Activated T-helper 1 cell treated with anti-CD3 and anti-CD28 coated beads, Interleukin-12 subunit alpha, Interleukin-12 subunit beta, Interleukin-2, Interleukin-4 antibody, amounts not matched to agents 30 ng/mL and 10 ng/mL and 1 ng/mL, durations not matched to agents 14 hours and 24 hours and 36 hours (primary cell): ENCODE measurements around the gene KASH5. TPM values are rescaled to one million over a fixed set of nuclear protein-coding genes. Genes with fewer than 3 reads are reported as not detected.
A peak's percentile ranks its signal among the peaks of the same experiment; 100 is the strongest.

ENCODE experiments used
- DNase-seq: peaks from one replicate; pipeline ENCODE4 v3.0.0; 2021; ENCODE audit warnings: low spot score
- H3K27ac Mint-ChIP-seq: one replicate; pipeline ENCODE4 v1.8.0; 2021; ENCODE audit warnings: mild to moderate bottlenecking, mixed read lengths
- H3K27me3 Mint-ChIP-seq: one replicate; pipeline ENCODE4 v1.8.0; 2022; ENCODE audit warnings: mild to moderate bottlenecking, moderate library complexity, mixed read lengths; ENCODE audit not compliant: insufficient read depth
- H3K36me3 Mint-ChIP-seq: one replicate; pipeline ENCODE4 v1.8.0; 2021; ENCODE audit warnings: low read depth, mixed read lengths
- H3K4me1 Mint-ChIP-seq: one replicate; pipeline ENCODE4 v1.8.0; 2021; ENCODE audit warnings: low read depth, mixed read lengths
- H3K4me3 Mint-ChIP-seq: one replicate; pipeline ENCODE4 v1.8.0; 2021; ENCODE audit warnings: mild to moderate bottlenecking, moderate library complexity, mixed read lengths
- H3K9me3 Mint-ChIP-seq: one replicate; pipeline ENCODE4 v1.8.0; 2021; ENCODE audit warnings: mixed read lengths
- intact Hi-C: fragments of 100-400 bp; cut with micrococcal nuclease; formaldehyde crosslinking; loops from one replicate; pipeline ENCODE4 v1.15.1; 2024
- total RNA-seq: library from RNA; stranded (reverse); gene quantifications from 2 replicates; pipeline ENCODE4 v1.2.3, GENCODE V29; 2022

The KASH5 gene, protein sequence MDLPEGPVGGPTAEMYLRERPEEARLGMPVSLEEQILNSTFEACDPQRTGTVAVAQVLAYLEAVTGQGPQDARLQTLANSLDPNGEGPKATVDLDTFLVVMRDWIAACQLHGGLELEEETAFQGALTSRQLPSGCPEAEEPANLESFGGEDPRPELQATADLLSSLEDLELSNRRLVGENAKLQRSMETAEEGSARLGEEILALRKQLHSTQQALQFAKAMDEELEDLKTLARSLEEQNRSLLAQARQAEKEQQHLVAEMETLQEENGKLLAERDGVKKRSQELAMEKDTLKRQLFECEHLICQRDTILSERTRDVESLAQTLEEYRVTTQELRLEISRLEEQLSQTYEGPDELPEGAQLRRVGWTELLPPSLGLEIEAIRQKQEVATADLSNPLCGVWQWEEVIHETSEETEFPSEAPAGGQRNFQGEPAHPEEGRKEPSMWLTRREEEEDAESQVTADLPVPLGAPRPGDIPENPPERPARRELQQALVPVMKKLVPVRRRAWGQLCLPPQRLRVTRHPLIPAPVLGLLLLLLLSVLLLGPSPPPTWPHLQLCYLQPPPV
- 0.15 TPM in 1 of 2 replicates, not detected in the other for total RNA-seq

DNA sequence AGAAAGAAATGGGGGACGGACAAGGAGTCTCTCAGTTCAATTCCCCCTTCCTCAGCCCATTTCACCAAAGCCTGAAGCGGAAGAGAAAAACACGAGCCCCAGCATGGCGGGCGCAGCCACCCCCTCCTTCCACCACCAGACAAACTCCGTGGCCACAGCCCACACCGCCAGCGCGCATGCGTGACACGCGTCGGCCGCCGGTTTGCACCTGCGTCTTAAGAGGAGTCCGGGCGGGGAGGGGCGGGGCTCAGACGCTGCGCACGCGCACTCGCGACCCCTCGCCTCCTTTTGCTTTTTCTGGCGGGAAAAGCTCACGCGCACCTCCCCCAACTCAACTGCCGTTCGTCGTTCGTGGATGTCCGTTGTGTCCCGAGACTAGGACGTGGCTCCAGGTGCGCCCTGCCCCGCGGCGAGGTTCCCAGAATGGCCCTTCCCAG lies at the start of gene KASH5:
Gene KASH5, plus strand, starts transcription at position 314 of the 437 bp plus-strand sequence. CDS start 2,635 bp downstream, outside the sequence.
- Mint-ChIP-seq H3K9me3 (peaks cover 4% of the 10 kb centered on the region), H3K4me3 (no peak within 1 kb of the TSS), H3K4me1 (peaks cover 12% of the 10 kb centered on the region), H3K27me3 (peaks cover 8% of the 10 kb centered on the region), H3K27ac (no peak within 1 kb of the TSS), H3K36me3 (no peaks in the 10 kb centered on the region)
- peak; percentile 62 for DNase-seq
- intact Hi-C loops: no loop called here

DNA sequence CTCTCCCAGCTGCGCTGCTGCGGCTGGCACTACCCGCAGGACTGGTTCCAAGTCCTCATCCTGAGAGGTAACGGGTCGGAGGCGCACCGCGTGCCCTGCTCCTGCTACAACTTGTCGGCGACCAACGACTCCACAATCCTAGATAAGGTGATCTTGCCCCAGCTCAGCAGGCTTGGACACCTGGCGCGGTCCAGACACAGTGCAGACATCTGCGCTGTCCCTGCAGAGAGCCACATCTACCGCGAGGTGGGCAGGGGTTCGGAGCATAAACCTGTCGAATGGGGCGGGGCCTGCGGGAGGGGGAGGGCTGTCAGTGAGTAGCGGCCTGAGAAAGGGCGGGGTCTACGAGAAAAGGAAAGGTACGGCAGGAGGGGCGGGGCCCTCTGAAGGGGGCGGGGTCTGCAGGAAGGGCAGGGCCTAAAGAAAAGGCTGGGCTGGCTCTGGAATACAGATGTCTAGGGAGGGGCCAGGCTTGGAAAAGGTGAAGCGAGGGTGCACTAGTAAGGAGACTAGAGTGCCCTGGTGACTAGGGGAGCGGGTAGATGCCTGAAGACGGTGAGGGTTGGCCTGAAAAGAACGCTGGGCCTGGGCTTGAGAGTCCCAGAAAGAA lies 49.3 kb upstream of the KASH5 start:
- H3K27ac Mint-ChIP-seq: no peak overlapping the region
- DNase-seq: no peak
- H3K27me3 Mint-ChIP-seq: no peaks in the 10 kb centered on the region
- peak overlapping the region; percentile 47 for H3K4me3 Mint-ChIP-seq
- no peaks in the 10 kb centered on the region for H3K9me3 Mint-ChIP-seq
- intact Hi-C loops: no loop called here
- peaks cover 25% of the 10 kb centered on the region for H3K36me3 Mint-ChIP-seq
- peaks cover 45% of the 10 kb centered on the region for H3K4me1 Mint-ChIP-seq

DNA sequence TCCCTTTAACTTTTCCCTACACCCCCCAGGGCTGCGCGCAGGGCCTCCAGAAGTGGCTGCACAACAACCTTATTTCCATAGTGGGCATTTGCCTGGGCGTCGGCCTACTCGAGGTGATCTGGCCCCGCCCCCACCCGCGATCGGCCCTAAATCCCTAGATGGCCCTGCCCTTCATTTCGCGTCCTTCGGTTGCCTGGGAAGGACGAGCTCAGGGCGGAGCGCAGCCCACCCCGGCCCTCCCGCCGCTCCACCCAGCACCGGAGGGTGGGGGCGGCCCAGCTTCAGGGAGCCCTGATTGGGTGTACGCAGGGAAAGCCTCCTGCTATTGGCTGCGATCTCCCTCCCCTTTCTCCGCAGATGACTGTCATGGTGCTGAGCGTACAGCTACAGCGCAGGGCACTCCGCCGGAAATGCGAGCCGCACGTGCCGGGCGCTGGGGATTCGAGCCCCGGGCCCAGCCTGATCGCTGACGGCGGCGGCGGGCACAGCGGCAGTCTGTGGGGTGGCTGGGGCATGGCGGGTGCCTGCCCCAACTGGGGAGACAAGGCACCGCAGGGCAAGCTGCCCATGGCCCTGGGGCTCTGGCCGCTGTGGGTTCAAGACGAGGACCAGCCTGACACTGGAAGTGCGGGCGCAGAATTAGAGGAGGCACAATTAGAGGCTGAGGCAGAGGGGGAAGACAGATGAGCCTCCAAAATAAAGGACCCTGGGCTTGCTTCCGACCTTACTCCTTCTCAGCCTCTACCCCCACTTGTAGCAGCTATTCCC lies 48.6 kb upstream of the KASH5 start:
- peaks cover 39% of the 10 kb centered on the region for H3K4me1 Mint-ChIP-seq
- no peaks in the 10 kb centered on the region for H3K9me3 Mint-ChIP-seq
- H3K36me3 Mint-ChIP-seq: peaks cover 25% of the 10 kb centered on the region
- intact Hi-C loops: no loop called here
- no peaks in the 10 kb centered on the region for H3K27me3 Mint-ChIP-seq
- DNase-seq: no peak
- H3K4me3 Mint-ChIP-seq: no peak overlapping the region
- H3K27ac Mint-ChIP-seq: no peak overlapping the region

DNA sequence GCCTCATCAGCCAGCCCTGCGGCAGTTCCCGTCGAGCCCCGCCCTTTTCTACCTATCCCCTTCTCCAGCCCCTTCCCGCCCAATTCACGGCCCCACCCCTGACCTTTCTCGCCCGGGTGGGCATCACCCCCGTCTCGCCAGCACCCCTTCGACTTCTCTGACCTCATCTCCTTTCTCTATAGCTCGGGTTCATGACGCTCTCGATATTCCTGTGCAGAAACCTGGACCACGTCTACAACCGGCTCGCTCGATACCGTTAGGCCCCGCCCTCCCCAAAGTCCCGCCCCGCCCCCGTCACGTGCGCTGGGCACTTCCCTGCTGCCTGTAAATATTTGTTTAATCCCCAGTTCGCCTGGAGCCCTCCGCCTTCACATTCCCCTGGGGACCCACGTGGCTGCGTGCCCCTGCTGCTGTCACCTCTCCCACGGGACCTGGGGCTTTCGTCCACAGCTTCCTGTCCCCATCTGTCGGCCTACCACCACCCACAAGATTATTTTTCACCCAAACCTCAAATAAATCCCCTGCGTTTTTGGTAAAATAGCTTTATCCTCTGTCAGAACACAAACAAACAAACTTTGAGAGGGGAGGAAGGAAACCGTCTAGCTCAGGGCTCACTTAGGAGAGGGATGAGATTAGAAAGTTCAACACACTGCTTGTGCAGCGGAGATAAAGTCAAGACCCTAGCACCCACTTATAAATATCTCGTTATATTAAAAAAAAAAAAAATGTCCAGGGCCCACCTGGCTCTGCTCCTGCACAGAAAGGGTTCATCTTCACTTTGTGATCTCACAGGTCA lies 47.8 kb upstream of the KASH5 start:
- intact Hi-C loops: no loop called here
- Mint-ChIP-seq H3K4me3 (no peak overlapping the region), H3K27me3 (no peaks in the 10 kb centered on the region), H3K4me1 (peaks cover 37% of the 10 kb centered on the region), H3K9me3 (no peaks in the 10 kb centered on the region), H3K27ac (no peak overlapping the region), H3K36me3 (peaks cover 29% of the 10 kb centered on the region)
- DNase-seq: no peak

DNA sequence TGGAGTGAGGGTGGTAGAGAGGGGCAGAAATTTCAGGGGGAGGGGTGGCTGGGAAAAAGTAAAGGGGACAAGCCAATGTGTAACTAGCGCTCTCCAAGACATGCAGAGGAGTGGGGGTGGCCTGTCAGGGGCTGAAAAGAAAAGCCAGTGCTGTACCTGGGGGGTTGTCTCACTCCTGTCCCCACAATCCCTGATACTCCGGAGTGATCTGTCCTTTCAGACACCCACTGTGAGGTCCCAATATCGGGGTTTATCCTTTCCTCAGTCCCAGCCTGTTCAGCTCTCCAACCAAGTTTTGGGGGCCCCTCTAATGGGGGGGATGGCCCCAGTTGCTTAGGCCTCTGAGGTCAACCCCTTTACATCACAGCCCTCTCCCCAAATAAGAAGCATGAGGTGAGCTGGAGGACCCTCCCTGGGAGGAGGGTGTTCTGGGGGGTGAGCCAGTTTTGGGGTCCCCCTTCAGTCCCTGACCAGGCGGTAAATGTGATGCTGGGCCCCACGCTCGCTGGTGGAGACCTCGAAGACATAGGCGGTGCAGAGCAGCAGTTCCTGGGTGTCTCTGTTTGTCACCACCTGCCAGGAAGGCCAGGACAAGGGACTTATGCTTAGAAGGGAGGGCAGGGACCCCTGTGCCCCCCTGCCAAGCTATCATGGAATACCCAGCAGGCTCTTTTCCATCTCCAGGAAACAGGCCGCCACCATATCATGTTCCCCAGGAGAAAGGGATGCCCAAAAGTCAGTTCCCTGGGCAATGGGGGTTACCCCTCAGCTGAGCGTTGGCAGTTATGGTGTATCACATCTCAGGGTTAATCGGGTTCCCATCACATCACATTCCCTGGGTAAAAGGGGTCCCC lies 47.0 kb upstream of the KASH5 start:
- DNase-seq: no peak
- intact Hi-C loops: no loop called here
- no peaks in the 10 kb centered on the region for H3K27me3 Mint-ChIP-seq
- peaks cover 28% of the 10 kb centered on the region for H3K4me1 Mint-ChIP-seq
- H3K36me3 Mint-ChIP-seq: peaks cover 29% of the 10 kb centered on the region
- H3K4me3 Mint-ChIP-seq: no peak overlapping the region
- no peaks in the 10 kb centered on the region for H3K9me3 Mint-ChIP-seq
- H3K27ac Mint-ChIP-seq: no peak overlapping the region

DNA sequence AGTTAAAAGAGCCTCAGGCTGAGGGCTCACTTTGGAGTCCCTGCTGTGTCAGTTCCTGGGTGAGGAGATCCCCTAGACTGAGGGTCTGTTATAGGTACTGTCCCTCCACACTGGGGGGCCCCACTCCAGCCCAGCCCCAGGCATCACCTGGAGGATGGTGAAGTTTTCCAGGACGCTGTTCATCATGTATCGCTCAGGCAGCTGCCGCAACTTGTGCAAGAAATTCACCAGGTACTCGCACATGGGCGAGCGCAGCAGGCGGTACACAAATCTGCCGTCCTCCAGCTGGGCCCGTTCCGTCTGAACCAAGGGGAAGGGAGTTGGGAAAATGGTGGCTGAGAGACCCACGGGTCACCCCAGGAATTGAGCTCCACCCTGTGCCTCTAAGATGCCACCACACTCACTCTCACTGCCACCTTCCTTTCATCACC lies 45.7 kb upstream of the KASH5 start:
- H3K9me3 Mint-ChIP-seq: no peaks in the 10 kb centered on the region
- H3K4me3 Mint-ChIP-seq: no peak overlapping the region
- DNase-seq: no peak
- H3K4me1 Mint-ChIP-seq: peaks cover 22% of the 10 kb centered on the region
- H3K36me3 Mint-ChIP-seq: peaks cover 27% of the 10 kb centered on the region
- intact Hi-C loops: no loop called here
- H3K27ac Mint-ChIP-seq: no peak overlapping the region
- H3K27me3 Mint-ChIP-seq: no peaks in the 10 kb centered on the region

DNA sequence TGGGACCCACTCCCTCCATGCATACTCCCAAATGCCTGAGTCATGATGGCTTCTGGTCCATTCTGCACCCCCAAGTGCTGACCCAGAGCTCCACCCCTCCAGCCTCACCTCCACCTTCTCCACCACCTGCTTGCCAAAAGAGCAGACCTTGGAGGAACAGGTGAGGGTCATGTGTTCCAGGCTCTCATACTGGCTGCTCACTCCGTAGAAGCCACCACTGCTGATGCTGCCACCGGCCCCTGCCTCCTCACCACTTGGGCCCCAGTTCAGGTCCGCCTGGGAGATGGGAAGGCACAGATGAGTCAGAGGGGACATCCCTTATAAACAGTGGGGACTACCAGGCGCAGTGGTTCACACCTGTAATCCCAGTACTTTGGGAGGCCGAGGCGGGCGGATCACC lies 44.9 kb upstream of the KASH5 start:
- H3K4me3 Mint-ChIP-seq: no peak overlapping the region
- no peaks in the 10 kb centered on the region for H3K9me3 Mint-ChIP-seq
- peaks cover 22% of the 10 kb centered on the region for H3K36me3 Mint-ChIP-seq
- peaks cover 21% of the 10 kb centered on the region for H3K4me1 Mint-ChIP-seq
- no peak overlapping the region for H3K27ac Mint-ChIP-seq
- intact Hi-C loops: no loop called here
- no peaks in the 10 kb centered on the region for H3K27me3 Mint-ChIP-seq
- no peak for DNase-seq

DNA sequence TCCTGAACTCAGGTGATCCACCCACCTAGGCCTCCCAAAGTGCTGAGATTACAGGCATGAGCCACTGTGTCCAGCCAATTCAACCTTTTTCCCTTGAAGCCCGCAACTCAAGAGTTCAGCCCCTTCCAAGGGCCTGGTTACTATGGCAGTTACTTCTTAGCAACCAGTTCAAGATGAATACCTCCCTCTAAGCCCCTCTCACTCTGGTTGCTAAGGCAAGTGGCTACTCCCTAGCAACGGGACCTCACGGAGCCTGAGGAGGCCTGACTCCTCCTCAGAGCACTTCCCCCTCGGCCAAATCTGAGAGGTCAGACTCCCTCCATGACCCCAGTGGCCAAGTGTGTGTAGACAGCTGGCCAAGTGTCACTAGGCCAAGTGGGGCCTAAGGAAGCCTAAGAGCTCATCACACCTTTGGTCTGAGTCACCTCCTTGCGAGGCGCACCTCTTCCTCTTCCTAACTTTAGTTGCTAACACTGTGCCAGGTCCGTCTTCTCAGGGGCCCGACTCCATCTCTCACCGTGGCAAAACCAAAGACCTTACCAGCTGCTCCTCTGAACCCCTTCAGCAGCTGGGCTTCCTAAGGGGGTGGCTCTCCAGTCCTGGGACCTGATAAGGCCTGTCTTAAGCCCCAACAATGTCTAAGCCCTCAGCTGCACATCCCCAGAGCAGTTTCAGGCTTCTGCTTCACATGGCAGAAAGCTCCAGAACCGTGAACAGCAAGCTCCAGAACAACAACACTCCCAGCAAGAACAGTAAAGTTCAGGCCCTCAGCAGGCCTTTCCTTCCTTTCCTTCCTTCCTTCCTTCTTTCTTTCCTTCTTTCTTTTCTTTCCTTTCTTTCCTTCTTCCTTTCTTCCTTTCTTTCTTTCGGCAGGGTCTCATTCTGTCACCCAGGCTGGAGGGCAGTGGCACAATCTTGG lies 43.3 kb upstream of the KASH5 start:
- DNase-seq: no peak
- peaks cover 14% of the 10 kb centered on the region for H3K4me1 Mint-ChIP-seq
- H3K4me3 Mint-ChIP-seq: no peak overlapping the region
- H3K27ac Mint-ChIP-seq: no peak overlapping the region
- no peaks in the 10 kb centered on the region for H3K9me3 Mint-ChIP-seq
- intact Hi-C loops: no loop called here
- no peaks in the 10 kb centered on the region for H3K27me3 Mint-ChIP-seq
- H3K36me3 Mint-ChIP-seq: peaks cover 12% of the 10 kb centered on the region

DNA sequence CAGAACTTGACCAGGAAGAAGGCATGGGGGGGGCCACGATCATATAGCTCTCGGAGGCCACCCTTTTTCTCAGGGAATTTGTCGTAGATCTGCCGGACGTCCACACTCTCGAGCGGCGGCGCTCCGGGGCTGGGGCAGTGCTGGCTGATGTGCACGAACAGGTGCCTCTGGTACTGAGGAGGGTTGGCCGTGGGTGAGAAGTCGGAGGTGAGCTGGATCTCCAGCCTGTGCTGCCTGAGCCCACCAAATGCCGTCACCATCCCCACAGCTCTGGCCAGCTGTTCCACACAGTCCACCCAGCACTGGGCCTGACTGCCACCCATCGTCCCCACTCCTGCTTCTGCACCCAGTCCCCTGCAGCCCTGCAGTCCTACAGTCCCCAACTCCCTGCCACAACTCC lies 40.9 kb upstream of the KASH5 start:
- Mint-ChIP-seq H3K4me3 (no peak overlapping the region), H3K36me3 (peaks cover 4% of the 10 kb centered on the region), H3K9me3 (no peaks in the 10 kb centered on the region), H3K27ac (no peak overlapping the region), H3K27me3 (peaks cover 3% of the 10 kb centered on the region), H3K4me1 (peaks cover 6% of the 10 kb centered on the region)
- DNase-seq: no peak
- intact Hi-C loops: no loop called here

DNA sequence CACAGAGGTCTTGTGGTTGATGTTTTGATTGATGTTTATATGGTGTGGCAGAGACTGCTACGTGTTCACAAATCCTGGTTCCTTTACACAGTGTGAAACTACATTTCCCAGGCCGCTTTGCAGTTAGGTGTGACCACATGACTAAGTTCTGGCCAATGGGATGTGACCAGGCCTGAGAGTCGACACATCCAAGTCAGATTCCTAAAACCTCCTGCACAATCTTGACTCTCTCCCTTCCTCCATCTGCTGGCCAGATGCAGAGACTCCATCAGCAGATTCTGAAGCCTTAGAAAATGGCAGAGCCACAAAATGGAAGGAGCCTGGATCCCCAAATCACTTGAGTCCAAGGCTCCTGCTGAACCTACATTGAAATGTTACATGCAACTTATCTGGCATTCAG lies 40.2 kb upstream of the KASH5 start:
- Mint-ChIP-seq H3K4me3 (no peak overlapping the region), H3K9me3 (no peaks in the 10 kb centered on the region), H3K4me1 (peaks cover 6% of the 10 kb centered on the region), H3K27ac (no peak overlapping the region), H3K36me3 (peaks cover 4% of the 10 kb centered on the region), H3K27me3 (peaks cover 3% of the 10 kb centered on the region)
- intact Hi-C loops: no loop called here
- no peak for DNase-seq
